CD4-positive, alpha-beta T cell (primary cell): ENCODE data around the gene NOD1. TPM values are rescaled to one million over a fixed set of nuclear protein-coding genes. Genes with fewer than 3 reads are reported as not detected.

Experiments used
- ATAC-seq: fragments of 200-7000 bp; cut with Tn5 transposase; one replicate; pipeline ENCODE4 v1.10.0; 2022; ENCODE audit warnings: mild to moderate bottlenecking; ENCODE audit not compliant: poor library complexity
- CTCF ChIA-PET: fragments of 350-600 bp; sonication (Branson Sonifier 250); formaldehyde crosslinking; loops from one replicate; lab custom pipeline; 2021; ENCODE audit warnings: antibody characterized with exemption, inconsistent platforms; lab: Charles Lee
- POLR2A ChIA-PET: fragments of 350-600 bp; sonication (Branson Sonifier 250); formaldehyde crosslinking; loops from one replicate; lab custom pipeline; 2021; ENCODE audit warnings: antibody characterized with exemption, inconsistent platforms; lab: Charles Lee
- DNase-seq, 14 experiments: peaks; one replicate each; pipeline ENCODE4 v3.0.0-alpha.2; 2013 to 2020; ENCODE audit warnings: mixed read lengths in 2 of 14
- H3K27ac ChIP-seq, 2 donors: one replicate each; pipeline versions ENCODE4 v1.5.1 to v1.7.0; 2013; ENCODE audit warnings: low read length in 2 of 2, low read depth in 1 of 2, mild to moderate bottlenecking in 1 of 2
- H3K27me3 ChIP-seq, 2 experiments: 1 replicate in 1 of 2; 2 replicates in 1 of 2; pipeline versions ENCODE4 v1.6.1 to v1.7.0; 2013; ENCODE audit warnings: low read length in 2 of 2, control low read depth in 1 of 2, mild to moderate bottlenecking in 1 of 2, moderate library complexity in 1 of 2; ENCODE audit not compliant: insufficient read depth in 2 of 2, control insufficient read depth in 1 of 2
- H3K36me3 ChIP-seq: one replicate; pipeline ENCODE4 v1.6.1; 2013; ENCODE audit warnings: low read length, control low read depth; ENCODE audit not compliant: insufficient read depth
- H3K4me1 ChIP-seq: one replicate; pipeline ENCODE4 v1.6.1; 2013; ENCODE audit warnings: low read length, control low read depth; ENCODE audit not compliant: insufficient read depth
- H3K4me3 ChIP-seq: one replicate; pipeline ENCODE4 v1.5.1; 2013; ENCODE audit warnings: mild to moderate bottlenecking, low read length, moderate library complexity
- H3K9me3 ChIP-seq, 2 experiments: 1 replicate in 1 of 2; 2 replicates in 1 of 2; pipeline versions ENCODE4 v1.6.1 to v1.7.0; 2013; ENCODE audit warnings: low read length in 2 of 2, mild to moderate bottlenecking in 2 of 2, control low read depth in 1 of 2, moderate library complexity in 1 of 2; ENCODE audit not compliant: control insufficient read depth in 1 of 2, insufficient read depth in 1 of 2
- H3K27ac Mint-ChIP-seq: one replicate; pipeline ENCODE4 v1.8.0; 2020; ENCODE audit warnings: mixed read lengths
- H3K27me3 Mint-ChIP-seq: one replicate; pipeline ENCODE4 v1.8.0; 2021; ENCODE audit warnings: mixed read lengths
- H3K36me3 Mint-ChIP-seq: one replicate; pipeline ENCODE4 v1.8.0; 2021; ENCODE audit warnings: low read depth, mixed read lengths
- H3K4me1 Mint-ChIP-seq: one replicate; pipeline ENCODE4 v1.8.0; 2021; ENCODE audit warnings: low read depth, mixed read lengths
- H3K4me3 Mint-ChIP-seq: one replicate; pipeline ENCODE4 v1.8.0; 2020; ENCODE audit warnings: mild to moderate bottlenecking, mixed read lengths
- H3K9me3 Mint-ChIP-seq: one replicate; pipeline ENCODE4 v1.8.0; 2020; ENCODE audit warnings: mixed read lengths
- intact Hi-C, 2 experiments: fragments of 100-400 bp; cut with DNase I in 1 of 2; cut with micrococcal nuclease in 1 of 2; formaldehyde crosslinking; loops; one replicate each; pipeline versions ENCODE4 v1.15.1 to v1.9.0; 2023 to 2025; cut with DNase I, micrococcal nuclease
- total RNA-seq, 174 experiments: library from RNA in 2 of 174; stranded (reverse) in 2 of 174; gene quantifications; one replicate each; pipeline ENCODE4 v1.2.3 and lab custom pipeline; 2021 to 2026
- TF ChIP-seq, protein P1 (sequence below): fragments of 200-600 bp; IDR thresholded peaks from one replicate; pipeline ENCODE4 v1.8.0; 2022; ENCODE audit warnings: antibody characterized with exemption, mild to moderate bottlenecking

NOD1 gene
- total RNA-seq, 2 experiments from 2014 or later, result 11.6 to 12.6 TPM

DNA sequence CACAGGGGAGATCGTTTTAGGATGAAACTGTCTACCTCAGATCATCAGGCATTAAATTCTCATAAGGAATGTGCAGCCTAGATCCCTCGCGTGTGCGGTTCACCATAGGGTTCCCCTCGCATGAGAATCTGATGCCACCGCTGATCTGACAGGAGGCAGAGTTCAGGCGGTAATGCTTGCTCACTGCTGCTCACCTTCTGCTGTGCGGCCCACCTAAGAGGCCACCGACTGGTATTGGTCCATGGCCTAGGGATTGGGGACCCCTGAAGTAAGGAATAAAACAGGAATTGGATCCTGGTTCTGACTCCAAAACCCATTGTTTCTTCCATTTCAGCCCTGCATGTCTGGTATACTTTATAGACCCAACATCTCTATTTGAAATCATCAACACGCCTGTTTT lies 4.1 kb downstream of the NOD1 start:
- H3K27me3 Mint-ChIP-seq, result no peaks in the 10 kb centered on the region
- ChIA-PET POLR2A (no interaction called here), CTCF (no interaction called here)
- Histone ChIP-seq H3K27ac (no peak overlapping the region), H3K27me3 (no peaks in the 10 kb centered on the region), H3K4me3 (no peak overlapping the region), H3K9me3 (no peaks in the 10 kb centered on the region), H3K36me3 (no peaks in the 10 kb centered on the region), H3K4me1 (peaks cover 51% of the 10 kb centered on the region)
- H3K9me3 Mint-ChIP-seq, result no peaks in the 10 kb centered on the region
- ATAC-seq, result no peak
- no peak for DNase-seq
- intact Hi-C loops, result loop anchor here in 1 of 2 experiments (10.0 kb wide), 1 partner anchor 190 kb away; the partner anchor contains the start of gene ZNRF2
- no peak overlapping the region for H3K4me3 Mint-ChIP-seq
- TF ChIP-seq, protein P1, sequence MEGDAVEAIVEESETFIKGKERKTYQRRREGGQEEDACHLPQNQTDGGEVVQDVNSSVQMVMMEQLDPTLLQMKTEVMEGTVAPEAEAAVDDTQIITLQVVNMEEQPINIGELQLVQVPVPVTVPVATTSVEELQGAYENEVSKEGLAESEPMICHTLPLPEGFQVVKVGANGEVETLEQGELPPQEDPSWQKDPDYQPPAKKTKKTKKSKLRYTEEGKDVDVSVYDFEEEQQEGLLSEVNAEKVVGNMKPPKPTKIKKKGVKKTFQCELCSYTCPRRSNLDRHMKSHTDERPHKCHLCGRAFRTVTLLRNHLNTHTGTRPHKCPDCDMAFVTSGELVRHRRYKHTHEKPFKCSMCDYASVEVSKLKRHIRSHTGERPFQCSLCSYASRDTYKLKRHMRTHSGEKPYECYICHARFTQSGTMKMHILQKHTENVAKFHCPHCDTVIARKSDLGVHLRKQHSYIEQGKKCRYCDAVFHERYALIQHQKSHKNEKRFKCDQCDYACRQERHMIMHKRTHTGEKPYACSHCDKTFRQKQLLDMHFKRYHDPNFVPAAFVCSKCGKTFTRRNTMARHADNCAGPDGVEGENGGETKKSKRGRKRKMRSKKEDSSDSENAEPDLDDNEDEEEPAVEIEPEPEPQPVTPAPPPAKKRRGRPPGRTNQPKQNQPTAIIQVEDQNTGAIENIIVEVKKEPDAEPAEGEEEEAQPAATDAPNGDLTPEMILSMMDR, result no peak
- peaks cover 15% of the 10 kb centered on the region for H3K36me3 Mint-ChIP-seq
- H3K4me1 Mint-ChIP-seq, result peaks cover 80% of the 10 kb centered on the region
- H3K27ac Mint-ChIP-seq, result no peak overlapping the region

DNA sequence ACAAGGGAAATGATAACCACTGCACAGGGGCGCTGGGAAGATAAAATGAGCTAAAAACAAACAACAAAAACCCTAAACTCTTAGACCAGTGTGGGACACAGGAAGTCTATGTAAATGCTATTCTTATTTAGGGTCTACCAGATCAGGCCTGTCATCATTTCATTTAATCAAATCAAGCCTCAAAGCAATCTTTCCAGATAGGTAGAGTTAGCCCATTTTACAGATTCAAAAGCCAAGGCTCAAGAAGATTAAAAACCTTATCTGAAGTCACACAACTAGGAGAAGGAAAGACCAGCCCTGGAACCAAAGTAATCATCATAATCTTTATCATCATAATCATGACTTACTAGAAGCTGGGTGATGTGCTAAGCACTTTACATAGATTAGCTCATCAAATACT lies 4.7 kb downstream of the NOD1 start:
- no peak overlapping the region for H3K4me3 Mint-ChIP-seq
- ChIA-PET CTCF (no interaction called here), POLR2A (no interaction called here)
- H3K36me3 Mint-ChIP-seq, result peaks cover 19% of the 10 kb centered on the region
- DNase-seq, result no peak
- H3K4me1 ChIP-seq, result peaks cover 51% of the 10 kb centered on the region
- no peak overlapping the region for H3K4me3 ChIP-seq
- intact Hi-C loops, result loop anchor here in 1 of 2 experiments (10.0 kb wide), 1 partner anchor 189 kb away; the partner anchor contains the start of gene ZNRF2
- H3K9me3 ChIP-seq, result no peaks in the 10 kb centered on the region
- H3K27ac ChIP-seq, result no peak overlapping the region
- ATAC-seq, result no peak
- no peaks in the 10 kb centered on the region for H3K27me3 Mint-ChIP-seq
- peaks cover 82% of the 10 kb centered on the region for H3K4me1 Mint-ChIP-seq
- no peaks in the 10 kb centered on the region for H3K36me3 ChIP-seq
- H3K27ac Mint-ChIP-seq, result no peak overlapping the region
- H3K27me3 ChIP-seq, result no peaks in the 10 kb centered on the region
- no peaks in the 10 kb centered on the region for H3K9me3 Mint-ChIP-seq
- TF ChIP-seq, protein P1, result no peak

DNA sequence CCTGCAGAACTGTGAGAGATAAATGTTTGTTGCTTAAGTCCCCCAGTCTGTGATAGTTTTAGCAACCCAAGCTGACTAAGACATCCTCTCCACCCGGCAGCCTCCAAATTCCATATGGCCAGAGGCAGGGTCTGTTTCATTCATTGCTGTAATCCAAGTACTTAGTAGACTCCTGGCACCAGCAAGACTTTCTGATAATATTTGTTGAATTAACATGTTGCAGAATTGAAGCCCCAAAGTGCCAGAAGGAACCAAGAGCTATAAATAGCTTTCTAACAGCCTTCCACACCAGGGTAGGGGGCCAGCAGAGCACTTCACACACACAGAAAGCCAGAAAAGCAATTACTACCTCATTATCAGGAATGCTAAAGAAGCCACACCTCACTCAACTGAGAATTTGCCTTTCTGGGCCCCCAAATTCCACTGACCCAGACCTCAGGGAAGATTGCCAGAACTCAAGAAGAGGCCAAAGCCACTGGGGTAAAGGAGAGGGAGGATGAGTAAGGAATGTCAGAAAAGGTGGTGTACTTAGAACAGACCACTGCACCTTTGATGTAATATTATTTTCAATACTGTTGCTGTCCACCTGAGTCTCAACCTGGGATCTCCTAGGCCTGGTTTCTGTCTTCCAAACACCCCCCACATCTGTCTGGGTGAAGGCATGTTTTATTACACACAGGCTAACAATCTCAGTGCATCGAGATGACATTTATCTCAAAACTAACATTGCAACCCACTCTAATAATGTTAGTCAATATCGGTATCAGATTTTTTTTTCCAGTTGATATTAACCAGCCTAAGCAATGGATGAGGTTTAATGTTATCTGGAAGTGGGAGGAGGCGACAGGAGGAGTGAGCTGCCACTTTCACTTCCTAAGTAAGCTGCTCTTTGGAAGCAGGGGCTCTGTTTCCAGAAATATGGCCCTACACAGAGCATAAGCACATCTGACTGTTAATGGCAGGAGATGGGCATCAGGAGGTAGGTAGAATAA lies 5.5 kb downstream of the NOD1 start:
- no peak overlapping the region for H3K27ac Mint-ChIP-seq
- H3K4me3 Mint-ChIP-seq, result no peak overlapping the region
- peaks cover 57% of the 10 kb centered on the region for H3K4me1 ChIP-seq
- TF ChIP-seq, protein P1, result no peak
- no peaks in the 10 kb centered on the region for H3K27me3 ChIP-seq
- ChIA-PET POLR2A (no interaction called here), CTCF (no interaction called here)
- ATAC-seq (no peak), DNase-seq (no peak)
- no peaks in the 10 kb centered on the region for H3K9me3 Mint-ChIP-seq
- H3K4me1 Mint-ChIP-seq, result peaks cover 86% of the 10 kb centered on the region
- H3K9me3 ChIP-seq, result no peaks in the 10 kb centered on the region
- H3K36me3 ChIP-seq, result no peaks in the 10 kb centered on the region
- no peak overlapping the region for H3K4me3 ChIP-seq
- H3K27me3 Mint-ChIP-seq, result no peaks in the 10 kb centered on the region
- intact Hi-C loops, result loop anchor here in 1 of 2 experiments (10.0 kb wide), 1 partner anchor 188 kb away; the partner anchor contains the start of gene ZNRF2
- no peak overlapping the region for H3K27ac ChIP-seq
- peaks cover 19% of the 10 kb centered on the region for H3K36me3 Mint-ChIP-seq
